Liver (tissue), 9 donors: ENCODE data around the gene SMAD1. TPM values are rescaled to one million over a fixed set of nuclear protein-coding genes. Genes with fewer than 3 reads are reported as not detected.

Experiments
- DNase-seq: peaks from one replicate; pipeline ENCODE4 v3.0.0-alpha.2; 2017; ENCODE audit warnings: low spot score
- H3K27ac ChIP-seq, 2 donors: one replicate each; pipeline ENCODE4 v1.7.0; 2013; ENCODE audit warnings: inconsistent platforms in 2 of 2, low read length in 2 of 2, control low read depth in 1 of 2, low read depth in 1 of 2, mild to moderate bottlenecking in 1 of 2
- H3K27me3 ChIP-seq, 4 donors: one replicate each; pipeline versions ENCODE4 v1.6.1 to v1.7.0; 2013; ENCODE audit warnings: low read length in 3 of 4, inconsistent platforms in 1 of 4, mild to moderate bottlenecking in 1 of 4, moderate library complexity in 1 of 4; ENCODE audit not compliant: control insufficient read depth in 4 of 4, insufficient read depth in 4 of 4
- H3K36me3 ChIP-seq, 4 donors: one replicate each; pipeline versions ENCODE4 v1.6.1 to v1.7.0; 2013; ENCODE audit warnings: low read length in 3 of 4, mild to moderate bottlenecking in 3 of 4, low read depth in 1 of 4, moderate library complexity in 1 of 4; ENCODE audit not compliant: control insufficient read depth in 4 of 4, insufficient read depth in 3 of 4
- H3K4me1 ChIP-seq, 4 donors: one replicate each; pipeline versions ENCODE4 v1.6.1 to v1.7.0; 2013; ENCODE audit warnings: low read length in 3 of 4, mild to moderate bottlenecking in 3 of 4, moderate library complexity in 1 of 4; ENCODE audit not compliant: control insufficient read depth in 4 of 4, insufficient read depth in 4 of 4
- H3K4me3 ChIP-seq, 3 donors: one replicate each; pipeline versions ENCODE4 v1.6.1 to v1.7.0; 2013; ENCODE audit warnings: low read length in 3 of 3, control low read depth in 1 of 3, low read depth in 1 of 3, mild to moderate bottlenecking in 1 of 3
- H3K9ac ChIP-seq, 2 donors: one replicate each; pipeline ENCODE4 v1.7.0; 2013; ENCODE audit warnings: low read length in 2 of 2, mild to moderate bottlenecking in 2 of 2, moderate library complexity in 2 of 2, control low read depth in 1 of 2, low read depth in 1 of 2
- H3K9me3 ChIP-seq, 4 donors: one replicate each; pipeline versions ENCODE4 v1.6.1 to v1.7.0; 2013; ENCODE audit warnings: low read length in 3 of 4; ENCODE audit not compliant: control insufficient read depth in 4 of 4
- EGR1 ChIP-seq, 2 donors: IDR thresholded peaks; 2 replicates each; pipeline ENCODE4 v1.6.1; 2016 to 2018; ENCODE audit warnings: antibody characterized with exemption in 2 of 2, low read depth in 2 of 2
- FOXA1 ChIP-seq: IDR thresholded peaks from 2 replicates; pipeline ENCODE4 v1.6.1; 2016; ENCODE audit warnings: antibody characterized with exemption
- FOXA2 ChIP-seq: IDR thresholded peaks from 2 replicates; pipeline ENCODE4 v1.6.1; 2016; ENCODE audit warnings: antibody characterized with exemption
- GABPA ChIP-seq, 2 donors: IDR thresholded peaks in 1 of 2; conservative IDR thresholded peaks in 1 of 2; 2 replicates each; pipeline ENCODE4 v1.6.1; 2016; ENCODE audit warnings: antibody characterized with exemption in 2 of 2, mild to moderate bottlenecking in 1 of 2, moderate library complexity in 1 of 2
- HNF4A ChIP-seq, 2 donors: conservative IDR thresholded peaks; 2 replicates each; pipeline ENCODE4 v1.6.1; 2016; ENCODE audit warnings: antibody characterized with exemption in 2 of 2, mild to moderate bottlenecking in 2 of 2
- HNF4G ChIP-seq: IDR thresholded peaks from 2 replicates; pipeline ENCODE4 v1.6.1; 2016; ENCODE audit warnings: antibody characterized with exemption
- JUND ChIP-seq, 2 donors: IDR thresholded peaks; 2 replicates each; pipeline ENCODE4 v1.6.1; 2016; ENCODE audit warnings: antibody characterized with exemption in 2 of 2
- NR2F2 ChIP-seq: IDR thresholded peaks from 2 replicates; pipeline ENCODE4 v1.6.1; 2016; ENCODE audit warnings: antibody characterized with exemption
- RXRA ChIP-seq, 2 donors: IDR thresholded peaks; 2 replicates each; pipeline ENCODE4 v1.6.1; 2017 to 2018; ENCODE audit warnings: antibody characterized with exemption in 2 of 2, mild to moderate bottlenecking in 1 of 2
- SP1 ChIP-seq: IDR thresholded peaks from 2 replicates; pipeline ENCODE4 v1.6.1; 2018; ENCODE audit warnings: antibody characterized with exemption, mild to moderate bottlenecking
- TAF1 ChIP-seq: conservative IDR thresholded peaks from 2 replicates; pipeline ENCODE4 v1.6.1; 2016; ENCODE audit warnings: antibody characterized with exemption, mild to moderate bottlenecking
- YY1 ChIP-seq: IDR thresholded peaks from 2 replicates; pipeline ENCODE4 v1.6.1; 2016; ENCODE audit warnings: antibody characterized with exemption, mild to moderate bottlenecking
- whole genome bisulfite sequencing: extraction: QIAGEN DNeasy Blood & Tissue Kit; methylation state at CpG from one replicate; pipeline ENCODE4 v1.1.7; 2013; 5-methylcytosine and 5-hydroxymethylcytosine counted together
- polyA plus RNA-seq, 2 donors: library from polyadenylated mRNA; stranded (reverse) in 1 of 2; unstranded in 1 of 2; fragments of 200-250 nt in 1 of 2; fragments of >200 nt in 1 of 2; fragmentation: Nextera tagmentation in 1 of 2; extraction: Ambion mirVana in 1 of 2; gene quantifications; one replicate each; pipeline versions ENCODE4 v1.2.1 to v1.2.3, GENCODE V29; 2013 to 2015
- total RNA-seq, 2 donors: library from RNA; depleted of rRNA; stranded (reverse); fragments of >200 nt; gene quantifications; one replicate each; pipeline ENCODE4 v1.2.3, GENCODE V29; 2014
- TF ChIP-seq, protein P1 (sequence below): IDR thresholded peaks from 2 replicates; pipeline ENCODE4 v1.6.1; 2016; ENCODE audit warnings: antibody characterized with exemption
- TF ChIP-seq, protein P2 (sequence below): fragments of 150-350 bp; IDR thresholded peaks from 2 replicates; pipeline ENCODE4 v1.5.1; 2017; ENCODE audit warnings: improper control_type of control experiment, low read depth, low read length; ENCODE audit not compliant: missing input control
- TF ChIP-seq, protein P3 (sequence below): IDR thresholded peaks from 2 replicates; pipeline ENCODE4 v1.6.1; 2016; ENCODE audit warnings: antibody characterized with exemption
- TF ChIP-seq, protein P4 (sequence below): IDR thresholded peaks from 2 replicates; pipeline ENCODE4 v1.6.1; 2016; ENCODE audit warnings: antibody characterized with exemption
- TF ChIP-seq, protein P5 (sequence below): IDR thresholded peaks from 2 replicates; pipeline ENCODE4 v1.6.1; 2016; ENCODE audit warnings: antibody characterized with exemption, mild to moderate bottlenecking
- donor health status: healthy.
- donor health status: healthy.
- donor health status: healthy.
- donor health status: healthy.
- donor health status: healthy.

Gene SMAD1
- total and polyA plus RNA-seq, 4 donors, result 6.3 to 43.8 (median 14.6) TPM

DNA sequence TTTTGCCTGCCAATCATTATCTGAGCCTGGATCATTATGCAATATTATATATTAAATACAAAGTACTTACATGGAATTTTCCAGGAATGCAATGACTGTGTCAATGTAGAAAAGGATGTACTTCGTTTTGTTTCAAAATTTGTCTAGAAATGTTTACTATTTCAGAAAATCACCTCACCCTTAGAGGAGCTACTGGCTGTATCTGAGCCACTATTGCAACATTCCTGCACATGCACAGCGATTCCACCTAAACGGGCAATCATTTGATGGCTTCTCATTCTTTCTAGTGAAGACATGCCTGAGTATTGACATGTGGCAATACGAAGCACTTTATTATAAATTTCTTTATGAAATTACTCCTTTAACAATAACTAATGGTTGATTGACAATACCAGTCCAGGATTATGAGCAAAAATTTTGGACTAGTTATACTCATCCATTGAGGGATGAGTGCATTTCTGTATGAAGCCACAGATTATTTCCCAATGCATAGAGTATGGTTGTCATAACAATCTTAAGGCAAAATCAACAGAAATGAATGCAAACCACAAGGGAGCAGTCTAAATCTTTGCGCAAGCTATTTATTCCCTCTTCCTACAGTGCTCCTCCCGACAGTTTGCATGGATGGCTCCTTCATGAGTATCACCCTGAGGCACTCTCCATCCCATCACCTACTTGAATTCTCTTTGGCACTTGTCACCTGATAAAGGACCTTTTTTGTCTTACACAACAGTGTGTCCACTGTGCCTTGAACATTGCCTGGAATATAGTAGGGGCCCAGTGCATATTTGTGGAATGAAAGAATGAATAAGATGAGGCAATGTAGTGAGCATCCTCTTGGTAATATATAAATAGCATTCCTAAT lies 101.8 kb downstream of the SMAD1 start:
- Histone ChIP-seq H3K27ac (no peak overlapping the region), H3K27me3 (no peaks in the 10 kb centered on the region), H3K4me1 (no peaks in the 10 kb centered on the region), H3K36me3 (no peaks in the 10 kb centered on the region), H3K9me3 (no peaks in the 10 kb centered on the region), H3K9ac (no peak overlapping the region), H3K4me3 (no peak overlapping the region)
- 75% methylated on average over 6 of the region's 6 CpGs for WGBS
- TF ChIP-seq NR2F2 (no peak), GABPA (IDR thresholded peaks at IDR 0.05 in 1 of 2, conservative IDR thresholded peaks at IDR 0.05 in 1 of 2) (no peak), EGR1 (IDR thresholded peaks at IDR 0.05; ENCODE audit: low read depth in 2 of 2) (no peak), RXRA (IDR thresholded peaks at IDR 0.05) (no peak), FOXA1 (no peak), SP1 (no peak), FOXA2 (no peak), TAF1 (no peak), JUND (IDR thresholded peaks at IDR 0.05) (no peak)
- TF ChIP-seq, protein P1, sequence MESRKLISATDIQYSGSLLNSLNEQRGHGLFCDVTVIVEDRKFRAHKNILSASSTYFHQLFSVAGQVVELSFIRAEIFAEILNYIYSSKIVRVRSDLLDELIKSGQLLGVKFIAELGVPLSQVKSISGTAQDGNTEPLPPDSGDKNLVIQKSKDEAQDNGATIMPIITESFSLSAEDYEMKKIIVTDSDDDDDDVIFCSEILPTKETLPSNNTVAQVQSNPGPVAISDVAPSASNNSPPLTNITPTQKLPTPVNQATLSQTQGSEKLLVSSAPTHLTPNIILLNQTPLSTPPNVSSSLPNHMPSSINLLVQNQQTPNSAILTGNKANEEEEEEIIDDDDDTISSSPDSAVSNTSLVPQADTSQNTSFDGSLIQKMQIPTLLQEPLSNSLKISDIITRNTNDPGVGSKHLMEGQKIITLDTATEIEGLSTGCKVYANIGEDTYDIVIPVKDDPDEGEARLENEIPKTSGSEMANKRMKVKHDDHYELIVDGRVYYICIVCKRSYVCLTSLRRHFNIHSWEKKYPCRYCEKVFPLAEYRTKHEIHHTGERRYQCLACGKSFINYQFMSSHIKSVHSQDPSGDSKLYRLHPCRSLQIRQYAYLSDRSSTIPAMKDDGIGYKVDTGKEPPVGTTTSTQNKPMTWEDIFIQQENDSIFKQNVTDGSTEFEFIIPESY, result no peak
- TF ChIP-seq, protein P2, sequence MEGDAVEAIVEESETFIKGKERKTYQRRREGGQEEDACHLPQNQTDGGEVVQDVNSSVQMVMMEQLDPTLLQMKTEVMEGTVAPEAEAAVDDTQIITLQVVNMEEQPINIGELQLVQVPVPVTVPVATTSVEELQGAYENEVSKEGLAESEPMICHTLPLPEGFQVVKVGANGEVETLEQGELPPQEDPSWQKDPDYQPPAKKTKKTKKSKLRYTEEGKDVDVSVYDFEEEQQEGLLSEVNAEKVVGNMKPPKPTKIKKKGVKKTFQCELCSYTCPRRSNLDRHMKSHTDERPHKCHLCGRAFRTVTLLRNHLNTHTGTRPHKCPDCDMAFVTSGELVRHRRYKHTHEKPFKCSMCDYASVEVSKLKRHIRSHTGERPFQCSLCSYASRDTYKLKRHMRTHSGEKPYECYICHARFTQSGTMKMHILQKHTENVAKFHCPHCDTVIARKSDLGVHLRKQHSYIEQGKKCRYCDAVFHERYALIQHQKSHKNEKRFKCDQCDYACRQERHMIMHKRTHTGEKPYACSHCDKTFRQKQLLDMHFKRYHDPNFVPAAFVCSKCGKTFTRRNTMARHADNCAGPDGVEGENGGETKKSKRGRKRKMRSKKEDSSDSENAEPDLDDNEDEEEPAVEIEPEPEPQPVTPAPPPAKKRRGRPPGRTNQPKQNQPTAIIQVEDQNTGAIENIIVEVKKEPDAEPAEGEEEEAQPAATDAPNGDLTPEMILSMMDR, result no peak
- TF ChIP-seq, protein P3, sequence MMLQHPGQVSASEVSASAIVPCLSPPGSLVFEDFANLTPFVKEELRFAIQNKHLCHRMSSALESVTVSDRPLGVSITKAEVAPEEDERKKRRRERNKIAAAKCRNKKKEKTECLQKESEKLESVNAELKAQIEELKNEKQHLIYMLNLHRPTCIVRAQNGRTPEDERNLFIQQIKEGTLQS, result no peak
- no peak for DNase-seq

DNA sequence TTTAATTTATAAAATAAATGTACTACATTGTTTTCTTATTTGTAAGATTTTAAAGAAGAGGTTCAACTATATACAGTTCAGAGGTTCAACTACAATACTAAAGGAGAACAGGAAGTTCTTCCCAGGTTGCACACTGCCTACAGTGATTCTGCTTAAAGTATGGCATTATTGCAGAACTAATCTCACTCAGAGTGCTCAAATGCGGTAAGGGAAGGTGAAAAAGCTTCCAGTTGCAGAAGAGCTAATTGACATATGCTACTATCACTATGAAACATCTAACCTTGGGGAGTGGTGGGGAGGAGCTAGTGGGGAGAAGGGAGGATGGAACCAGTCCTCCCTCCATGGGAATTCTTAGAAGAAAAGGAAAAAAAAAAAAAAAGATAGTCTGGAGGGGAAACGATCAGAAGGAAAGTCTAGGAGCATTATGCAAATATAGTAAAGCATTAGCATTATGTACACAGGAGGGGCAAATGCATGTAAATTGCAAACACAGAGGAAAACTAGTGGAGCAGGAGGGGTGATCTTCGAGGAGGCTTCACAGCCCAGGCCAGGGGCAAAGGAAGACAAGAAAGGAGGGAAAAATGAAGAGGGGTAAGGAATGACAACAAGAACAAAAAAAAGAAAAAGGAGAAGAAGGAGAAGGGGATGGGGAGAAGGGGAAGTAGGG lies 105.6 kb downstream of the SMAD1 start:
- no peak for DNase-seq
- H3K27ac ChIP-seq, result no peak overlapping the region
- no peaks in the 10 kb centered on the region for H3K9me3 ChIP-seq
- H3K36me3 ChIP-seq, result no peaks in the 10 kb centered on the region
- H3K4me3 ChIP-seq, result no peak overlapping the region
- 52% methylated on average over 3 of the region's 3 CpGs for WGBS
- no peak overlapping the region for H3K9ac ChIP-seq
- H3K4me1 ChIP-seq, result no peaks in the 10 kb centered on the region
- TF ChIP-seq TAF1, result no peak
- TF ChIP-seq, protein P4, sequence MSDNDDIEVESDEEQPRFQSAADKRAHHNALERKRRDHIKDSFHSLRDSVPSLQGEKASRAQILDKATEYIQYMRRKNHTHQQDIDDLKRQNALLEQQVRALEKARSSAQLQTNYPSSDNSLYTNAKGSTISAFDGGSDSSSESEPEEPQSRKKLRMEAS, result no peak
- TF ChIP-seq FOXA1, result no peak
- TF ChIP-seq FOXA2, result no peak
- no peak for TF ChIP-seq GABPA (IDR thresholded peaks at IDR 0.05 in 1 of 2, conservative IDR thresholded peaks at IDR 0.05 in 1 of 2)
- no peak for TF ChIP-seq HNF4A (conservative IDR thresholded peaks at IDR 0.05)
- no peak for TF ChIP-seq JUND (IDR thresholded peaks at IDR 0.05)
- no peak for TF ChIP-seq SP1
- TF ChIP-seq, protein P2, result no peak
- TF ChIP-seq, protein P5, sequence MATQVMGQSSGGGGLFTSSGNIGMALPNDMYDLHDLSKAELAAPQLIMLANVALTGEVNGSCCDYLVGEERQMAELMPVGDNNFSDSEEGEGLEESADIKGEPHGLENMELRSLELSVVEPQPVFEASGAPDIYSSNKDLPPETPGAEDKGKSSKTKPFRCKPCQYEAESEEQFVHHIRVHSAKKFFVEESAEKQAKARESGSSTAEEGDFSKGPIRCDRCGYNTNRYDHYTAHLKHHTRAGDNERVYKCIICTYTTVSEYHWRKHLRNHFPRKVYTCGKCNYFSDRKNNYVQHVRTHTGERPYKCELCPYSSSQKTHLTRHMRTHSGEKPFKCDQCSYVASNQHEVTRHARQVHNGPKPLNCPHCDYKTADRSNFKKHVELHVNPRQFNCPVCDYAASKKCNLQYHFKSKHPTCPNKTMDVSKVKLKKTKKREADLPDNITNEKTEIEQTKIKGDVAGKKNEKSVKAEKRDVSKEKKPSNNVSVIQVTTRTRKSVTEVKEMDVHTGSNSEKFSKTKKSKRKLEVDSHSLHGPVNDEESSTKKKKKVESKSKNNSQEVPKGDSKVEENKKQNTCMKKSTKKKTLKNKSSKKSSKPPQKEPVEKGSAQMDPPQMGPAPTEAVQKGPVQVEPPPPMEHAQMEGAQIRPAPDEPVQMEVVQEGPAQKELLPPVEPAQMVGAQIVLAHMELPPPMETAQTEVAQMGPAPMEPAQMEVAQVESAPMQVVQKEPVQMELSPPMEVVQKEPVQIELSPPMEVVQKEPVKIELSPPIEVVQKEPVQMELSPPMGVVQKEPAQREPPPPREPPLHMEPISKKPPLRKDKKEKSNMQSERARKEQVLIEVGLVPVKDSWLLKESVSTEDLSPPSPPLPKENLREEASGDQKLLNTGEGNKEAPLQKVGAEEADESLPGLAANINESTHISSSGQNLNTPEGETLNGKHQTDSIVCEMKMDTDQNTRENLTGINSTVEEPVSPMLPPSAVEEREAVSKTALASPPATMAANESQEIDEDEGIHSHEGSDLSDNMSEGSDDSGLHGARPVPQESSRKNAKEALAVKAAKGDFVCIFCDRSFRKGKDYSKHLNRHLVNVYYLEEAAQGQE, result no peak
- TF ChIP-seq EGR1 (IDR thresholded peaks at IDR 0.05; ENCODE audit: low read depth in 2 of 2), result no peak
- no peak for TF ChIP-seq YY1
- no peak for TF ChIP-seq HNF4G
- no peak for TF ChIP-seq RXRA (IDR thresholded peaks at IDR 0.05)
- no peaks in the 10 kb centered on the region for H3K27me3 ChIP-seq
